GM12878 (cell line): Measurements from ENCODE around the gene PRDM8. TPM values are rescaled to one million over a fixed set of nuclear protein-coding genes. Genes with fewer than 3 reads are reported as not detected.
A peak's percentile ranks its signal among the peaks of the same experiment; 100 is the strongest.

Experiments used
- ATAC-seq: fragments of 200-7000 bp; cut with Tn5 transposase; 3 replicates; pipeline ENCODE4 v1.9.1; 2020; ENCODE audit warnings: mild to moderate bottlenecking, moderate library complexity
- BruUV-seq: library from RNA; stranded (reverse); fragments of 400-500 nt; replicated peaks from 2 replicates; lab custom pipeline; 2021; lab: Mats Ljungman, UMichigan
- CTCF ChIA-PET: fragments of 300-600 bp; sonication (Branson Sonifier 250); formaldehyde crosslinking; extraction: SDS; loops from one replicate; lab custom pipeline; 2021; ENCODE audit warnings: inconsistent platforms; lab: Yijun Ruan, JAX
- POLR2A ChIA-PET: fragments of 350-600 bp; formaldehyde crosslinking; extraction: SDS; loops from one replicate; lab custom pipeline; 2021; ENCODE audit warnings: inconsistent platforms; lab: Charles Lee
- RAD21 ChIA-PET: fragments of 300-600 bp; sonication (Branson Sonifier 250); formaldehyde crosslinking; loops from one replicate; lab custom pipeline; 2023; ENCODE audit warnings: antibody characterized with exemption; ENCODE audit not compliant: unreplicated experiment; lab: Charles Lee
- SMC1A ChIA-PET: fragments of 300-600 bp; sonication (Branson Sonifier 250); formaldehyde crosslinking; loops from one replicate; lab custom pipeline; 2023; ENCODE audit not compliant: unreplicated experiment, uncharacterized antibody; lab: Charles Lee
- DNase-seq: peaks from one replicate; pipeline ENCODE4 v3.0.0-alpha.2; 2011; ENCODE audit warnings: low read depth, low spot score
- FAIRE-seq: peaks from 3 replicates; lab custom pipeline; 2011; peaks lifted over from hg19 to GRCh38; lab: Jason Lieb, UNC
- H2AFZ ChIP-seq: 2 replicates; pipeline ENCODE4 v1.6.0; 2011; ENCODE audit warnings: low read depth, low read length, control low read depth; ENCODE audit not compliant: control insufficient read depth
- H3K27ac ChIP-seq: 2 replicates; pipeline ENCODE4 v1.5.1; 2011; ENCODE audit warnings: control low read depth; ENCODE audit not compliant: control insufficient read depth, insufficient read depth
- H3K27me3 ChIP-seq, 2 experiments: replicated peaks in 1 of 2; 2 replicates each; pipeline versions ENCODE4 v1.6.0 to v1.6.1; 2011; ENCODE audit warnings: low read length in 1 of 2; ENCODE audit not compliant: control insufficient read depth in 2 of 2, insufficient read depth in 2 of 2
- H3K36me3 ChIP-seq, 2 experiments: 2 replicates each; pipeline ENCODE4 v1.5.1; 2011; ENCODE audit warnings: low read length in 1 of 2; ENCODE audit not compliant: control insufficient read depth in 2 of 2, insufficient read depth in 2 of 2
- H3K4me1 ChIP-seq: 2 replicates; pipeline ENCODE4 v1.6.1; 2011; ENCODE audit warnings: mild to moderate bottlenecking, low read length, moderate library complexity, mixed read lengths; ENCODE audit not compliant: control insufficient read depth, insufficient read depth
- H3K4me2 ChIP-seq: 2 replicates; pipeline ENCODE4 v1.6.0; 2011; ENCODE audit warnings: control low read depth; ENCODE audit not compliant: control insufficient read depth, insufficient read depth
- H3K4me3 ChIP-seq: fragments of 200-600 bp; sonication (generic); 2 replicates; pipeline ENCODE4 v1.5.1; 2016
- H3K79me2 ChIP-seq: 2 replicates; pipeline ENCODE4 v1.6.0; 2011; ENCODE audit warnings: low read length; ENCODE audit not compliant: control insufficient read depth, insufficient read depth
- H3K9ac ChIP-seq: 2 replicates; pipeline ENCODE4 v1.8.0; 2011; ENCODE audit warnings: low read length, control low read depth, mixed read lengths; ENCODE audit not compliant: control insufficient read depth, insufficient read depth
- H3K9me3 ChIP-seq: replicated peaks from 3 replicates; pipeline ENCODE4 v1.5.1; 2011; ENCODE audit warnings: mild to moderate bottlenecking, low read length; ENCODE audit not compliant: control insufficient read depth, insufficient read depth
- H4K20me1 ChIP-seq: 2 replicates; pipeline ENCODE4 v1.6.0; 2011; ENCODE audit not compliant: control insufficient read depth, insufficient read depth
- BCL11A ChIP-seq: IDR thresholded peaks from 2 replicates; pipeline ENCODE4 v1.6.1; 2011; ENCODE audit warnings: low read depth, low read length
- E2F4 ChIP-seq: IDR thresholded peaks from 2 replicates; pipeline ENCODE4 v1.6.1; 2012; ENCODE audit warnings: low read depth, low read length, improper control_type of control experiment
- HCFC1 ChIP-seq: fragments of 150-350 bp; IDR thresholded peaks from 2 replicates; pipeline ENCODE4 v1.6.1; 2014; ENCODE audit warnings: low read length
- MXI1 ChIP-seq: fragments of 150-350 bp; IDR thresholded peaks from 2 replicates; pipeline ENCODE4 v1.6.1; 2011; ENCODE audit warnings: low read depth, mild to moderate bottlenecking, inconsistent platforms, low read length, improper control_type of control experiment
- SPI1 ChIP-seq: IDR thresholded peaks from 2 replicates; pipeline ENCODE4 v1.6.1; 2011; ENCODE audit warnings: low read depth, mild to moderate bottlenecking, low read length, moderate library complexity, borderline replicate concordance; ENCODE audit not compliant: insufficient read depth
- ZNF207 ChIP-seq: fragments of 450-650 bp; IDR thresholded peaks from 2 replicates; pipeline ENCODE4 v1.6.1; 2014; ENCODE audit warnings: antibody characterized with exemption, mild to moderate bottlenecking, borderline replicate concordance
- ZNF384 ChIP-seq: IDR thresholded peaks from 2 replicates; pipeline ENCODE4 v1.6.1; 2012; ENCODE audit warnings: low read depth, mild to moderate bottlenecking, low read length, improper control_type of control experiment, borderline replicate concordance
- WGBS: methylation state at CpG from one replicate; pipeline ENCODE4 v1.1.6; 2016; ENCODE audit warnings: low lambda C conversion rate; ENCODE audit not compliant: insufficient replicate concordance, insufficient coverage; ENCODE audit errors: missing lambda C conversion rate; 5-methylcytosine and 5-hydroxymethylcytosine counted together
- in situ Hi-C: fragments of 300-500 bp; cut with MboI; formaldehyde crosslinking; loops from 9 replicates; pipeline ENCODE4 v1.14.3; 2018; ENCODE audit warnings: mixed read lengths
- intact Hi-C: fragments of 100-400 bp; cut with micrococcal nuclease; formaldehyde crosslinking; loops from one replicate; pipeline ENCODE4 v1.14.2; 2022; ENCODE audit not compliant: unreplicated experiment
- polyA plus RNA-seq, 11 experiments: library from polyadenylated mRNA; depleted of rRNA in 4 of 11; unstranded in 6 of 11; stranded (reverse) in 5 of 11; fragments of >200 nt; fragmentation: Nextera tagmentation in 4 of 11; fragmentation: Illumina TruSeq in 1 of 11; extraction: Ambion mirVana in 4 of 11; extraction: Trizol in 1 of 11; gene quantifications; 1 replicate in 1 of 11; 2 replicates in 10 of 11; pipeline versions ENCODE4 v1.2.1 to v1.2.3, GENCODE V29; 2011 to 2016; ENCODE audit warnings: inconsistent platforms in 2 of 11, missing spikeins in 2 of 11, low read depth in 1 of 11
- total RNA-seq, 4 experiments: library from RNA; depleted of rRNA in 3 of 4; stranded (reverse); fragments of >200 nt in 3 of 4; fragmentation: Illumina TruSeq in 1 of 4; extraction: Trizol in 1 of 4; gene quantifications; 2 replicates each; pipeline versions ENCODE4 v1.2.1 to v1.2.3, GENCODE V29; 2013 to 2021

The PRDM8 gene
- total and polyA plus RNA-seq, 10 of the 15 experiments (the other 5 are each of a cell fraction or from before 2014, with no cell fraction given) = 0.09 to 1.6 (median 0.40) TPM

- Histone ChIP-seq H3K4me3 (no peak overlapping the region), H2AFZ (no peak overlapping the region), H3K27ac (peak overlapping the region; percentile 49), H3K27me3 (no peaks in the 10 kb centered on the region), H3K36me3 (no peaks in the 10 kb centered on the region), H3K9ac (no peak overlapping the region), H3K79me2 (no peaks in the 10 kb centered on the region), H4K20me1 (no peaks in the 10 kb centered on the region), H3K4me1 (peaks cover 23% of the 10 kb centered on the region), H3K9me3 (no peaks in the 10 kb centered on the region; the same call in 2 of the 3 replicates), H3K4me2 (peak overlapping the region; percentile 72)
- in situ Hi-C loops (no loop called here), intact Hi-C loops (loop anchor here (2.0 to 5.0 kb wide), 3 partner anchors 24 to 823 kb away; partner anchors contain the start of gene FGF5)
- SMC1A ChIA-PET = interaction anchor here (0.8 to 6.1 kb wide), 12 partner anchors 9 to 822 kb away, joined by 3 to 51 read pairs (median 5); partner anchors contain the start of gene FGF5
- FAIRE-seq = no peak
- DNase-seq = no peak
- CTCF ChIA-PET = interaction anchor here (0.8 to 2.6 kb wide), 9 partner anchors 9 to 823 kb away, joined by 3 to 15 read pairs (median 4); partner anchors contain the start of gene CFAP299
- POLR2A ChIA-PET = interaction anchor here (0.5 to 0.8 kb wide), 3 partner anchors 12 to 1571 kb away, joined by 3 to 6 read pairs (median 3); no protein-coding TSS in a partner anchor
- no peak for TF ChIP-seq ZNF207
- no peak for TF ChIP-seq ZNF384
- 0 out of 2 replicates have a peak, but pooled peaks have one; percentile 3 for TF ChIP-seq BCL11A
- no peak for TF ChIP-seq MXI1
- TF ChIP-seq HCFC1 = no peak
- TF ChIP-seq E2F4 = no peak
- TF ChIP-seq SPI1 = peak; percentile 82; the same call in 1 of the 2 replicates
- peak; percentile 68 for ATAC-seq
- 0% methylated on average over 2 of the region's 2 CpGs for WGBS
- BruUV-seq = no TSS peak
- RAD21 ChIA-PET = interaction anchor here (0.9 to 5.4 kb wide), 9 partner anchors 8 to 811 kb away, joined by 3 to 28 read pairs (median 4); partner anchors contain the start of gene CFAP299
Measured at GRCh38 chr4:80229128-80229527, 31.8 kb downstream of the PRDM8 start.
